GM12865 (cell line): ENCODE results near the gene BEGAIN.

Experiments used
- DNase-seq: peaks from one replicate; pipeline ENCODE4 v3.0.0; 2010; ENCODE audit warnings: low read depth
- H3K4me3 ChIP-seq: 2 replicates; pipeline ENCODE4 v1.5.1; 2011; ENCODE audit warnings: mild to moderate bottlenecking, low read depth, low read length, control low read depth
- TF ChIP-seq, protein P1 (sequence below): IDR thresholded peaks from 2 replicates; pipeline ENCODE4 v1.5.1; 2011; ENCODE audit warnings: low read length, control low read depth, low read depth, inconsistent platforms; ENCODE audit not compliant: insufficient read depth; ENCODE audit errors: missing control alignments

The BEGAIN gene

DNA sequence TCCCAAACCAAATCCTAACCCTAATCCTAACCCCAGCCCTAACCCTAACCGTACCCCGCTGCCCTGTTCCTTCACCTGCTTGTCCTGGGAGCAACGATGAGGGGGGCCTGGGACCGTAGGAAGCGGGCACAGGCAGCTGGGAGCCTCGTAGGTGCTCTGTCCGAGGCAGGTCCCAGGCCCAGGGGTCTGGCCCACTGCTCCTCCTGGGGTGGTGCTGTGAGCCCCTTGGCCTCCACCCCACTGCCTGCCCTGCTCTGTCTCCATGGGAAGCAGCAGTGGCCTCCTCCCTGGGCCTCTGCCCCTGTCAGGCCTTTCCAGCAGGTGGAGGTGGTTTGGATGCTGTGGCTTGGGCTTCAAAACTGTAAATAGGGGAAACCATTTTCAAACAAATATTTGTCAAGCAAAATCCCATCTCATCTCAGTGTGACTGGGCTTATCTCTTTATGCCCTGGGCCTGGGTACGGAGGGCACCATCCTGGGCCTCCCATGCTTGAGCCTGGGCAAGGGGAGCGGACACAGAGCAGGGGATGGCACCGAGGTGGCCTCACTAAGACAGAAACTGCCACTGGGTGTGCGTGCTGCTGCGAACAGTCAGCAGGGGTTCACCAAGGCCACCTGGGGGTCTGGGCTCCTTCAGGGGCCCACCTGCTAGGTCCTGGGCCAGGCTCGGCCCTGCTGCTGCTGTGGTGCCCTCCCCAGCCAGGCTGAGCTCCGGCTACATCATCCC lies 3.7 kb upstream of the BEGAIN start:
- no peak for DNase-seq
- no peak overlapping the region for H3K4me3 ChIP-seq
- TF ChIP-seq, protein P1, sequence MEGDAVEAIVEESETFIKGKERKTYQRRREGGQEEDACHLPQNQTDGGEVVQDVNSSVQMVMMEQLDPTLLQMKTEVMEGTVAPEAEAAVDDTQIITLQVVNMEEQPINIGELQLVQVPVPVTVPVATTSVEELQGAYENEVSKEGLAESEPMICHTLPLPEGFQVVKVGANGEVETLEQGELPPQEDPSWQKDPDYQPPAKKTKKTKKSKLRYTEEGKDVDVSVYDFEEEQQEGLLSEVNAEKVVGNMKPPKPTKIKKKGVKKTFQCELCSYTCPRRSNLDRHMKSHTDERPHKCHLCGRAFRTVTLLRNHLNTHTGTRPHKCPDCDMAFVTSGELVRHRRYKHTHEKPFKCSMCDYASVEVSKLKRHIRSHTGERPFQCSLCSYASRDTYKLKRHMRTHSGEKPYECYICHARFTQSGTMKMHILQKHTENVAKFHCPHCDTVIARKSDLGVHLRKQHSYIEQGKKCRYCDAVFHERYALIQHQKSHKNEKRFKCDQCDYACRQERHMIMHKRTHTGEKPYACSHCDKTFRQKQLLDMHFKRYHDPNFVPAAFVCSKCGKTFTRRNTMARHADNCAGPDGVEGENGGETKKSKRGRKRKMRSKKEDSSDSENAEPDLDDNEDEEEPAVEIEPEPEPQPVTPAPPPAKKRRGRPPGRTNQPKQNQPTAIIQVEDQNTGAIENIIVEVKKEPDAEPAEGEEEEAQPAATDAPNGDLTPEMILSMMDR = no peak

DNA sequence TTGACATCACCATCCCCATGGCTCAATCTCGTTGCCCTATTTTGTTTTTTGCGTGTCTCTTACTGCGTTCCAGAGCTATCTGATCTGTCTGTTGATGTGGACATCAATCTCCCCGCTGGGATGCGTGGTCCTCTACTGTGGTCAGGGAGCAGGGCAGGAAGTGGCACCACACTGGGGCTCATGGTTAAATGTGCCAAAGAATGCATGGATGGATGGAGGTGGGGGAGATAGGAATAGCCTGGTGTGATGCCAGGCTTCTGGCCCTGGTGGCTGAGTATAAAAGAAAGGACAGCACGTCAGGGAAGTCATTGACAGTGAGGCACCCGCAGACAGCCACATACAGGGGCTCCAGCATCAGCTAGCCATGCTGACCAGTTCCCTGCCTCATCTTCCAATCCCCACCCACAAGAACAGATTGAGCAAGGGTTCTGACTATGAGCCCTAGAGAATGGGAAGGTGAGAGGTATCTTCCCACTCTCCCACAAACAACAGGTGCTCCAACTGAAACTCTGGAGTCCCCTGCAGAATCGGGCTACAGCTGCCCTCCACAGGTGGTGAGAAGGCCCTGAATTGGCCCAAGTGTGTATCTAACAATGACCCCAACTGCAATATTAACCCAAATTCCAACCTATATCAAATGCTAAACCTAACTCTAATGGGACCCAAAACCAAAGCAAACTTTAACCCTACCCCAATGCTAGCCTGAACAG lies 2.7 kb upstream of the BEGAIN start:
- TF ChIP-seq, protein P1 = no peak
- no peak overlapping the region for H3K4me3 ChIP-seq
- no peak for DNase-seq

DNA sequence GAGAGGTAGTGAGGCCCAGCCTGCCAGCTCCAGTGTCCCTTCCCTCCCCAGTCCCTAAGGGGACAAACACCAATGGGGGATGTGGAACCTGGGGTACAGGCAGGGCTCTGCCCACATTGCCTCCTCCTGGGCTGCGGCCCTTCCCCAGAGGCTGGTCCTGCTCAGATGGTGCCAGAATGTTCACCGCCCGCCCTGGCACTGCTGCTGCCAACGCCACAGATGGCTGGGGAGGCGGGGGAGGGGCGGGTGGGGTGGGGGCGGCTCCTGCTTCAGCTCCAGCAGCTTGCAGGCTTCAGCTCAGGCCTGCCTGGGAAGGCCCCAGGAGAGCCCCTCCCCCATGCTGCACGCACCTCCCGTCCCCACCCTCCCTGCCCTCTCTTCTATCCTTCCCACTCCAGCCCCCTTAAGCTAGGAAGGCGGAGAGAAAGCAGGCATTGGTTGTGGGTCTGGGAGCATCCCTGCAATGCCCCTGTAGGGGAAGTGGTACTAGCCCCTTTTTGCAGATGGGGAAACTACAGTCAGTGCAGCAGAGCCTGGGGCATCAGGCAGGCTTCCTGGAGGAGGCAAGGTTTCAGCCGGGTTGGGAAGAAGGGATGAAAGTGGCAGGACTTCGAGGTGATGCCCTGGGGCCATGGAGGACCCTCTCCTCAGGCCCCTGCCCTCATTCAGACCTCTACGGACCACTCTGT lies 2.0 kb upstream of the BEGAIN start:
- H3K4me3 ChIP-seq = no peak overlapping the region
- TF ChIP-seq, protein P1 = no peak
- DNase-seq = no peak

DNA sequence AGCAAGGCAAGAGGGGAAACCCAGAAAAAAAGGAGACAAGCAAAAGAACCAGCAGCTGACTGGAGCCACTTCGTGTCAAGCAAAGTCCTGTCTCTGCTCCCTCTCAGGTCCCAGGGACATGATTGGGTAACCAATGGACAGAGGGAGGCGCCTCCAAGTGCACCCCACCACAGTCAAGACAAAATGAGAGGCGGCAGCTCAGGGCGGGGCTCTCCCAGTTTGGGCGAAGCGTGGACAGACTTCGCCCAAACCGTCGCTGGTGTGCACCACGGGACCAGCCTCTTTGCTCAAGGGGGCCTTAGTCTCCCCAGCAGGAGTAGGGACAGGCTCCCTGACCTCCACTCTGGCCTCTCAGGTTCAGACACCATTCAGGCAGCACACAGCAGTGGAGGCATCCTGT lies 1.5 kb upstream of the BEGAIN start:
- H3K4me3 ChIP-seq = no peak overlapping the region
- TF ChIP-seq, protein P1 = no peak
- no peak for DNase-seq

DNA sequence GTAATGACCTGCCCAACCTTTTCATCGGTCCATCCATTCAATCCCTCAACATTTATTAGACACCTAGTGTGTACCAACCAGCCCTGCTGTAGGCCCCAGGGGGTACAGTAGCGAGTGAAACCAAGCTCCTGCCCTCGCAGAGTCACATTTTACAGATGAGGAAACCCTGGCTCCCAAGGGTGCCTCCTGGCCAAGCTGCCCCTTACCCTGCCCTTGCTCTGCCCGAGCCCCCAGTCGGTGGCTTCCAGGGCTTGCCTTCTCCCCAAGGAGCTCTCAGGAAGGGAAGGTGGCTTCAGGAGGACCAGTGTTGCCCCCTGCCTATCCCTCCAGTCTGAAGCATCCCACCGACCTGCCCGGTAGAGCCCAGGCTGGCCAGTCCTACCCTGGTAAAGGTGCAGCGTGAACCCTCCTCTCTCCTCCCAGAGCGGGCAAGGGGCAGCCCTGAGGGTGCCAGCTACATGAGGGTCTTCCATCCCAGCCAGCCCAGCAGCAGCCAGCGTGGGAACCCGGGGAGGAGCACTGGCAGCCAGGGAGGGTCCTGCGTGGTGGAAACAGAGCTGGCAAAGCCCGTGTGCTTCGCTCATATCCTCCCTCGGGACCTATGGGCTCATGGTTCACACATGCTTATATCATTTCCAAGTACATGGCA lies 670 bp upstream of the BEGAIN start:
- DNase-seq = no peak
- no peak overlapping the region for H3K4me3 ChIP-seq
- TF ChIP-seq, protein P1 = no peak

DNA sequence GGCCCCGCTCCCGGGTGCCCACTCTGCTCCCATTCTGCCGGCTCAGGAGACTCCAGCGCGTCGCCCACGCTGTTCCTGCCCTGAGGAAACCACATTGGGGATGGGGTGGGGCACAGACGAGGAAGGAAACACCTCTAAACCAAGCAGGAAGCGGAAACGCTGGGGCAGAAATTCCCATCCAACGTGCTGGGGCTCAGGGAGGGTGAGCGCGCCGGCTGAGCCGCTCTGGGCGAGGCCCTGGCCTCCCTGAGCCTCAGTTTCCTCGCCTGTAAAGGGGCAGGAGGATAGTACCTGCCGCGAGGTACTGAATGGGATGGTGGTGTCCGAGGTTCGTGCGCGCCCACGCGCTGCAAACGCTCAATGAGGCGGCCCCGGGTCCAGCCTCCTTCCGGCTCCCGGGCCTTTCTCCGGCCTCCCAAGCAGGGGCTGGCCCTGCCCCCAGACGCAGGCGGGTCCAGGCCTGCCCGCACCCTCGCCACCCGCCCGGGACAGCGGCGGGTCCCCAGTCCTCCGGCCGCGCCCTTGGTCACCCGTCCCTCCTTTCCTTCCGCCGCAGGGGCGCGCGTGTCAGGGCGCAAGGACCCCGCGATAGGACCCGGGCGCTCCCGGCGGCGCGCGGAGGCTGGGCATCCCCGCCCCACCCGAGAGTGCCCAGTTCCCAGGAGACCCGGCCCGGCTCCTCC lies 673 bp downstream of the BEGAIN start:
- H3K4me3 ChIP-seq = no peak overlapping the region

More for the DNA sequence above, 673 bp downstream of the BEGAIN start:
- no peak for DNase-seq
- TF ChIP-seq, protein P1 = no peak
